Measurements from ENCODE around the gene SLC41A3.

SLC41A3 gene

GRCh38 chr3:126110431-126111125 is 26.7 kb upstream of the SLC41A3 start:
- TF ChIP-seq, protein P1, sequence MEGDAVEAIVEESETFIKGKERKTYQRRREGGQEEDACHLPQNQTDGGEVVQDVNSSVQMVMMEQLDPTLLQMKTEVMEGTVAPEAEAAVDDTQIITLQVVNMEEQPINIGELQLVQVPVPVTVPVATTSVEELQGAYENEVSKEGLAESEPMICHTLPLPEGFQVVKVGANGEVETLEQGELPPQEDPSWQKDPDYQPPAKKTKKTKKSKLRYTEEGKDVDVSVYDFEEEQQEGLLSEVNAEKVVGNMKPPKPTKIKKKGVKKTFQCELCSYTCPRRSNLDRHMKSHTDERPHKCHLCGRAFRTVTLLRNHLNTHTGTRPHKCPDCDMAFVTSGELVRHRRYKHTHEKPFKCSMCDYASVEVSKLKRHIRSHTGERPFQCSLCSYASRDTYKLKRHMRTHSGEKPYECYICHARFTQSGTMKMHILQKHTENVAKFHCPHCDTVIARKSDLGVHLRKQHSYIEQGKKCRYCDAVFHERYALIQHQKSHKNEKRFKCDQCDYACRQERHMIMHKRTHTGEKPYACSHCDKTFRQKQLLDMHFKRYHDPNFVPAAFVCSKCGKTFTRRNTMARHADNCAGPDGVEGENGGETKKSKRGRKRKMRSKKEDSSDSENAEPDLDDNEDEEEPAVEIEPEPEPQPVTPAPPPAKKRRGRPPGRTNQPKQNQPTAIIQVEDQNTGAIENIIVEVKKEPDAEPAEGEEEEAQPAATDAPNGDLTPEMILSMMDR (IDR thresholded peaks at IDR 0.05; ENCODE audit: borderline replicate concordance, insufficient read depth, low read depth, low read length) = no peak

GRCh38 chr3:126109880-126110235 is 25.9 kb upstream of the SLC41A3 start:
- TF ChIP-seq, protein P1 (IDR thresholded peaks at IDR 0.05; ENCODE audit: borderline replicate concordance, insufficient read depth, low read depth, low read length) = no peak
- no peak overlapping the region for H3K4me3 ChIP-seq (ENCODE audit: low read depth, low read length)

More at GRCh38 chr3:126110431-126111125, 26.7 kb upstream of the SLC41A3 start:
- no peak overlapping the region for H3K4me3 ChIP-seq (ENCODE audit: low read depth, low read length)

DNA sequence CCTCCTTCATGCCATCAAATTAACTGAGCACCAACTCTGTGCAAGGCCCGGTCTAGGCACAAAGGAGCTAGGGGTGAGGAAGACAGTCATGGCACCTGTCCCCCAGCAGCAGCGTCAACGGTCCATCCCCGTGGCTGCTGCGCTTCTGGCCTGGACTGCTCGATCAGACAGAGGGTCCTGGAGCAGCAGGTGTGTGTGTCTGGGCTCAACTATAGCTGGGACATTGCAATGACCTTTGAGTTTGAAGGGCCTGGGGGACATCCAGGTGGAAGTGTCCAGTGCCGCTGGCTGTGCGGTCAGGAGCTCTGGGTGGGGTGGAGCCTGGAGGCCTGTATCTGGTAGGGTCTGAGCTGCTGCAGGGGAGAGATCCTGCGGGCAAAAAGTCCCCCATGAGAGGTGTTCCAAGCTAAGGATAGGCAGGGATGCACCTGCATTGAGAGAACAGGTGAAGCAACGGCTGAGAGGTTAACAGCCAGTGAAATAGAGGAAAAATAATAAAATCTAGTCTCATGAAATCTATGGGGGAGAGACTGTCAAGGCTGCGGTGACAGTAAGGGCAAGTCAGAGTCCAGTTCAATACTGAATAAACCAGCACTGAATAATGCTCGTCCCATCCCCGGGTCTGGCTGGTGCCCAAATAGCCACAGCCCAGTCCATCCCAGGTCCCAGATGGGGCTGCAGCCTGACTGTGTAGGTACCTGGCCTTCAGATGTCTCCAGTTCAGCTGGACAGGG is 25.4 kb upstream of the SLC41A3 start:
- TF ChIP-seq, protein P1 (IDR thresholded peaks at IDR 0.05; ENCODE audit: borderline replicate concordance, insufficient read depth, low read depth, low read length) = no peak
- H3K4me3 ChIP-seq (ENCODE audit: low read depth, low read length) = no peak overlapping the region

DNA sequence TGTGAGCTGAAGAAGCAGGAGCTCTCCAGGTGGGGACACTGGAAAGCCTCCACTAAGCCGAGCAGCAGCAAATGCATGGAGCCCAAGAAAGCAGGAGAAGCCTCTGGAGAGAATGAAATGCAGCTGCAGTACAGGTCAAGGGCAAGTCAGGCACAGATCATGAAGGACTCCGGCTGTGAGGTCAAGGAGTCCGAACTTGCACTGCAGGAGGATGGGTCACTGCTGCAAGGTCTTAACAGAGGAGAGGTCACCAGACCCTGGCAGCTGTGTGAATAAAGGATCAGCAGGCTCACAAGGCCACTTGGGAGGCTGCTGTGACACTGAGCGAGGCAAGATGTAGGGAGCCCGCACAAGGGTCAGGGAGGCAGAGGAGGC is 24.7 kb upstream of the SLC41A3 start:
- no peak overlapping the region for H3K4me3 ChIP-seq (ENCODE audit: low read depth, low read length)
- TF ChIP-seq, protein P1 (IDR thresholded peaks at IDR 0.05; ENCODE audit: borderline replicate concordance, insufficient read depth, low read depth, low read length) = no peak

- TF ChIP-seq, protein P1 (IDR thresholded peaks at IDR 0.05; ENCODE audit: borderline replicate concordance, insufficient read depth, low read depth, low read length) = no peak
- H3K4me3 ChIP-seq (ENCODE audit: low read depth, low read length) = no peak overlapping the region
Measured at GRCh38 chr3:126107957-126108675, 24.2 kb upstream of the SLC41A3 start.

GRCh38 chr3:126107203-126107939 is 23.4 kb upstream of the SLC41A3 start:
- TF ChIP-seq, protein P1 (IDR thresholded peaks at IDR 0.05; ENCODE audit: borderline replicate concordance, insufficient read depth, low read depth, low read length) = no peak
- no peak overlapping the region for H3K4me3 ChIP-seq (ENCODE audit: low read depth, low read length)

All from GM12875 (cell line).